K562 (cell line): ENCODE data around the gene FBLIM1. TPM values are rescaled to one million over a fixed set of nuclear protein-coding genes. Genes with fewer than 3 reads are reported as not detected.
A peak's percentile ranks its signal among the peaks of the same experiment; 100 is the strongest.

Experiments used
- ATF7 ChIP-seq: fragments of 450-650 bp; IDR thresholded peaks from 2 replicates; pipeline ENCODE4 v1.7.1; 2014; ENCODE audit warnings: mild to moderate bottlenecking, moderate library complexity
- BCL6 ChIP-seq: fragments of 250-450 bp; sonication (Bioruptor Pico); IDR thresholded peaks from 2 replicates; pipeline ENCODE4 v1.4.0; 2020
- BHLHE40 ChIP-seq: IDR thresholded peaks from 2 replicates; pipeline ENCODE4 v1.6.1; 2011; ENCODE audit warnings: low read length, improper control_type of control experiment
- CBFB ChIP-seq: sonication (generic); formaldehyde crosslinking; IDR thresholded peaks from 2 replicates; pipeline ENCODE4 v1.4.0; 2020; ENCODE audit warnings: mild to moderate bottlenecking, missing genetic modification reagents
- DNMT1 ChIP-seq: fragments of 450-650 bp; IDR thresholded peaks from 2 replicates; pipeline ENCODE4 v1.6.1; 2016; ENCODE audit warnings: antibody characterized with exemption, mild to moderate bottlenecking
- ERF ChIP-seq: fragments of 450-650 bp; formaldehyde crosslinking; IDR thresholded peaks from 2 replicates; pipeline ENCODE4 v1.4.0; 2020; ENCODE audit warnings: mild to moderate bottlenecking, mixed read lengths
- MLLT1 ChIP-seq, 2 experiments: fragments of 450-650 bp; IDR thresholded peaks; 2 replicates each; pipeline ENCODE4 v1.6.1; 2016
- MYNN ChIP-seq, 2 experiments: sonication (generic); formaldehyde crosslinking in 1 of 2; IDR thresholded peaks; 2 replicates each; pipeline versions ENCODE4 v1.5.0 to v1.6.1; 2016 to 2020; ENCODE audit warnings: antibody characterized with exemption in 1 of 2, missing genetic modification reagents in 1 of 2
- NBN ChIP-seq: fragments of 450-650 bp; IDR thresholded peaks from 2 replicates; pipeline ENCODE4 v1.6.1; 2016; ENCODE audit warnings: low read depth, mild to moderate bottlenecking
- NR2F6 ChIP-seq: fragments of 450-650 bp; formaldehyde crosslinking; IDR thresholded peaks from 2 replicates; pipeline ENCODE4 v1.4.0; 2020; ENCODE audit warnings: mild to moderate bottlenecking
- NR4A1 ChIP-seq, 2 experiments: fragments of 250-450 bp in 1 of 2; fragments of 450-650 bp in 1 of 2; sonication (Bioruptor Pico) in 1 of 2; IDR thresholded peaks; 2 replicates each; pipeline versions ENCODE4 v1.4.0 to v1.6.1; 2016 to 2020; ENCODE audit warnings: mild to moderate bottlenecking in 2 of 2, missing compliant biosample characterization in 1 of 2, missing genetic modification characterization in 1 of 2, moderate library complexity in 1 of 2
- ZBTB17 ChIP-seq: fragments of 450-650 bp; formaldehyde crosslinking; IDR thresholded peaks from 2 replicates; pipeline ENCODE4 v1.4.0; 2020; ENCODE audit warnings: mild to moderate bottlenecking
- ZNF24 ChIP-seq: fragments of 450-650 bp; IDR thresholded peaks from 2 replicates; pipeline ENCODE4 v1.6.1; 2016
- ZNF592 ChIP-seq: fragments of 450-650 bp; IDR thresholded peaks from 2 replicates; pipeline ENCODE4 v1.6.1; 2017; ENCODE audit warnings: antibody characterized with exemption, mild to moderate bottlenecking
- polyA plus RNA-seq, 8 experiments: library from polyadenylated mRNA; depleted of rRNA in 4 of 8; stranded (reverse) in 5 of 8; unstranded in 3 of 8; fragments of >200 nt; fragmentation: Nextera tagmentation in 2 of 8; fragmentation: Illumina TruSeq in 1 of 8; extraction: Ambion mirVana in 2 of 8; extraction: Trizol in 1 of 8; gene quantifications; 2 replicates each; pipeline versions ENCODE4 v1.2.1 to v1.2.3, GENCODE V29; 2011 to 2014; ENCODE audit warnings: inconsistent platforms in 1 of 8, missing spikeins in 1 of 8
- total RNA-seq, 7 experiments: library from RNA; depleted of rRNA in 6 of 7; stranded (reverse); fragments of >200 nt in 6 of 7; fragmentation: Illumina TruSeq in 2 of 7; extraction: Trizol in 2 of 7; gene quantifications; 2 replicates each; pipeline versions ENCODE4 v1.2.1 to v1.2.3, GENCODE V29; 2011 to 2021; ENCODE audit warnings: low replicate concordance in 1 of 7
- TF ChIP-seq, protein P1 (sequence below), 3 experiments: fragments of 200-800 bp in 1 of 3; fragments of 250-450 bp in 1 of 3; fragments of 450-650 bp in 1 of 3; sonication (Bioruptor Pico) in 1 of 3; sonication (Bioruptor generic) in 1 of 3; formaldehyde crosslinking in 1 of 3; IDR thresholded peaks; 2 replicates each; pipeline versions ENCODE4 v1.6.1 to v1.8.0; 2016 to 2022; ENCODE audit warnings: mild to moderate bottlenecking in 2 of 3, missing genetic modification characterization in 2 of 3, missing compliant biosample characterization in 1 of 3, moderate library complexity in 1 of 3
- TF ChIP-seq, protein P2 (sequence below): fragments of 250-450 bp; sonication (Bioruptor Pico); IDR thresholded peaks from 2 replicates; pipeline ENCODE4 v1.4.0; 2020

The FBLIM1 gene
- total and polyA plus RNA-seq, 9 of the 15 experiments (the other 6 are each of a cell fraction or from before 2014, with no cell fraction given), result 0.14 to 0.24 TPM; not detected in 7

- TF ChIP-seq MLLT1 (IDR thresholded peaks at IDR 0.05) (peak; percentile 46 to 81; a peak in 3 of 4 replicates), ZBTB17 (CRISPR knock-in tag) (peak; percentile 32; the same call in 1 of the 2 replicates), NR4A1 (CRISPR knock-in tag; IDR thresholded peaks at IDR 0.05) (peak; percentile 95), NR4A1 (tag; IDR thresholded peaks at IDR 0.05) (peak; percentile 66; the same call in 1 of the 2 replicates), DNMT1 (0 out of 2 replicates have a peak, but pooled peaks have one; percentile 5), NBN (peak; percentile 83; the same call in 1 of the 2 replicates), ZNF592 (peak; percentile 96), CBFB (CRISPR knock-in tag) (0 out of 2 replicates have a peak, but pooled peaks have one; percentile 53), ERF (peak; percentile 81), BCL6 (CRISPR knock-in tag) (no peak), NR2F6 (CRISPR knock-in tag) (no peak), MYNN (IDR thresholded peaks at IDR 0.05) (no peak), MYNN (CRISPR knock-in tag; IDR thresholded peaks at IDR 0.05) (no peak), ZNF24 (no peak; the same call in 1 of the 2 replicates), ATF7 (peak; percentile 91), BHLHE40 (peak; percentile 67)
- TF ChIP-seq, protein P1, sequence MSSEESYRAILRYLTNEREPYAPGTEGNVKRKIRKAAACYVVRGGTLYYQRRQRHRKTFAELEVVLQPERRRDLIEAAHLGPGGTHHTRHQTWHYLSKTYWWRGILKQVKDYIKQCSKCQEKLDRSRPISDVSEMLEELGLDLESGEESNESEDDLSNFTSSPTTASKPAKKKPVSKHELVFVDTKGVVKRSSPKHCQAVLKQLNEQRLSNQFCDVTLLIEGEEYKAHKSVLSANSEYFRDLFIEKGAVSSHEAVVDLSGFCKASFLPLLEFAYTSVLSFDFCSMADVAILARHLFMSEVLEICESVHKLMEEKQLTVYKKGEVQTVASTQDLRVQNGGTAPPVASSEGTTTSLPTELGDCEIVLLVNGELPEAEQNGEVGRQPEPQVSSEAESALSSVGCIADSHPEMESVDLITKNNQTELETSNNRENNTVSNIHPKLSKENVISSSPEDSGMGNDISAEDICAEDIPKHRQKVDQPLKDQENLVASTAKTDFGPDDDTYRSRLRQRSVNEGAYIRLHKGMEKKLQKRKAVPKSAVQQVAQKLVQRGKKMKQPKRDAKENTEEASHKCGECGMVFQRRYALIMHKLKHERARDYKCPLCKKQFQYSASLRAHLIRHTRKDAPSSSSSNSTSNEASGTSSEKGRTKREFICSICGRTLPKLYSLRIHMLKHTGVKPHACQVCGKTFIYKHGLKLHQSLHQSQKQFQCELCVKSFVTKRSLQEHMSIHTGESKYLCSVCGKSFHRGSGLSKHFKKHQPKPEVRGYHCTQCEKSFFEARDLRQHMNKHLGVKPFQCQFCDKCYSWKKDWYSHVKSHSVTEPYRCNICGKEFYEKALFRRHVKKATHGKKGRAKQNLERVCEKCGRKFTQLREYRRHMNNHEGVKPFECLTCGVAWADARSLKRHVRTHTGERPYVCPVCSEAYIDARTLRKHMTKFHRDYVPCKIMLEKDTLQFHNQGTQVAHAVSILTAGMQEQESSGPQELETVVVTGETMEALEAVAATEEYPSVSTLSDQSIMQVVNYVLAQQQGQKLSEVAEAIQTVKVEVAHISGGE (CRISPR knock-in tag; IDR thresholded peaks at IDR 0.05), result peak in 1 of 3 experiments; percentile 79; a peak in 2 of 6 replicates
- TF ChIP-seq, protein P2, sequence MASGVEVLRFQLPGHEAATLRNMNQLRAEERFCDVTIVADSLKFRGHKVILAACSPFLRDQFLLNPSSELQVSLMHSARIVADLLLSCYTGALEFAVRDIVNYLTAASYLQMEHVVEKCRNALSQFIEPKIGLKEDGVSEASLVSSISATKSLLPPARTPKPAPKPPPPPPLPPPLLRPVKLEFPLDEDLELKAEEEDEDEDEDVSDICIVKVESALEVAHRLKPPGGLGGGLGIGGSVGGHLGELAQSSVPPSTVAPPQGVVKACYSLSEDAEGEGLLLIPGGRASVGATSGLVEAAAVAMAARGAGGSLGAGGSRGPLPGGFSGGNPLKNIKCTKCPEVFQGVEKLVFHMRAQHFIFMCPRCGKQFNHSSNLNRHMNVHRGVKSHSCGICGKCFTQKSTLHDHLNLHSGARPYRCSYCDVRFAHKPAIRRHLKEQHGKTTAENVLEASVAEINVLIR (CRISPR knock-in tag), result no peak
These were observed 77.3 kb downstream of the FBLIM1 start (continued) for GRCh38 chr1:15835741-15836510.
